Stimulated activated CD8-positive, alpha-beta memory T cell treated with anti-CD3 and anti-CD28 coated beads, Interleukin-7, amount 100 ng/mL, for 48 hours (primary cell): ENCODE measurements around the gene NQO1.
"Not testable (repeated sequence)": the region's sequence is repeated elsewhere in the genome, so short reads cannot be mapped to it uniquely, and the experiment has no call there.

Source experiments
- DNase-seq, 2 donors: peaks; one replicate each; pipeline ENCODE4 v3.0.0-alpha.2; 2020; ENCODE audit warnings: low read depth in 1 of 2; ENCODE audit errors: extremely low read depth in 1 of 2

Gene NQO1

DNA sequence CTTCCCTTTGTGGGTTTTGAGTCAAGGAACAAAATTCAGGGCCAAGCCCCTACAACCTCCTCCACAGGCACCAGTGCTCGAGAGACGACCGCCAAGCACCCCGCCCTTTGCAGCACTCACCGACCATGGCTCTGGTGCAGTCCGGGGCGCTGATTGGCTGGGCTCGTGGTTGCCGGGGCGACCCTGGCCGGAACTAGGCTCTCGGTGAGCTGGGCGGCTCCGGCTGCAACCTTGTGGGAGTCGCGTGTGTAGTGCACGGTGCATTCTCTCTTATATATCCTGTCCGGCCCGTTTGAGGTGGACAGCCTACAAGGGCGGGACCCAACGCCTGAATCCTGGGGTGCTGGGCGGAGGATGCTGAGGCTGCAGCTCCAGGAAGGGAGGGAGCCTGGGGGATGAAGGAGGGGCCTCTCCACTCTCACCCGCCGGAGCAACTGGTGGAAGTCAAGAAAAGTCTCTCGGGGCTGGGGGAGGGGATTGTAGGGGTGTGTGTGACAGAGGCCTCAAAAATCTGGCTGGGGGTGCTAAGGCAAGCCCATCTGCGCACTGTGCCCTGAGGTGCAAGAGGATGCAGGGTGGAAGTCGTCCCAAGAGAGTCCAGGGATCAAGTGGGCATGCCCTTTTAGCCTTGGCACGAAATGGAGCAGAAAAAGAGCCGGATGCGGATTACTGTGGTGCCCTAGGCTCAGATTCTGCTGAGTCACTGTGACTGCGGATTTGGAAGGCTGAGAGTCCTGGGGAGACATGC, at the start of gene NQO1:
NQO1 (minus strand) TSS at position 248 of the 748 bp plus-strand sequence; CDS start at position 127, 121 bp downstream.
- peak; percentile 85 to 90 for DNase-seq

DNA sequence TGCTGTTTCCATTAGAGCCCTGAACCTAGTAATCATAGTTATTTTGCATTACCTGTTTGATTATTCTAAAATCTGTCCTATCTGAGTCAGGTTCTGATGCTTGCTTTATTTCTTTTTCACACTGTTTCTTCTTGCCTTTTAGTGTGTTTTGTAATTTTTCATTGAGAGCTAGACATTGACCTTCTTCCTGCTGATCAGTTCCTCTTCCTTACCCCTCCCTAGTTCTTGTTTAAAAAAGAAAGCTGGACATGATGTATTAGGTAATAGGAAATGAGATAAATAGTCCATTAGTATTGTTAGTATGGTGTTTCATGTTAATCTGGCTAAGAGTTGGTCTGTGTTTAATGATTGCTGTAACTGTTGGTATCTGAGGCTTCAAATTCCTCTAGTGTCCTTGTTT, 49.2 kb upstream of the NQO1 start:
- no peak for DNase-seq

DNA sequence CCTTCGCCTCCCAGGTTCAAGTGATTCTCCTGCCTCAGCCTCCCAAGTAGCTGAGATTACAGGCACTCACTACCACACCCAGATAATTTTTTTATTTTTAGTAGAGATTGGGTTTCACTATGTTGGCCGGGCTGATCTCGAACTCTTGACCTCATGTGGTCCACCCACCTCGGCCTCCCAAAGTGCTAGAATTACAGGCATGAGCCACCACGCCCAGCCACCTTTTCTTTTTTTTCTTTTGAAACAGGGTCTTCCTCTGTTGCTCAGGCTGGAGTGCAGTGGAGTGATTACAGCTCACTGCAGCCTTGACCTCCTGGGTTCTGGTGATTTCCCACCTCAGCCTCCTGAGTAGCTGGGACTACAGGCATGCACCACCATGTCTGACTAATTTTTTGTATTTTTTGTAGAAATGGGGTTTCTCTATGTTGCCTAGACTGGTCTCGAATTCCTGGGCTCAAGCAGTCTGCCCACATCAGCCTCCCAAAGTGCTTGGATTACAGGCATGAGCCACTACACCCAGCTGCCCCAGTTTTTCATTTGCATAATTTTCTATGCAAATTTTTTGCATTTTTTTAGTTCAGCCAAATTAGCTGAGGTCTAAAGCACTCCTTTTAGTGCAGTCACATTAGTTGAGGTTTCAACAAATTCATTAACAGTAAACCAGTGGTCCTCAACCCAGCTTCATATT, 47.0 kb upstream of the NQO1 start:
- DNase-seq = no peak

DNA sequence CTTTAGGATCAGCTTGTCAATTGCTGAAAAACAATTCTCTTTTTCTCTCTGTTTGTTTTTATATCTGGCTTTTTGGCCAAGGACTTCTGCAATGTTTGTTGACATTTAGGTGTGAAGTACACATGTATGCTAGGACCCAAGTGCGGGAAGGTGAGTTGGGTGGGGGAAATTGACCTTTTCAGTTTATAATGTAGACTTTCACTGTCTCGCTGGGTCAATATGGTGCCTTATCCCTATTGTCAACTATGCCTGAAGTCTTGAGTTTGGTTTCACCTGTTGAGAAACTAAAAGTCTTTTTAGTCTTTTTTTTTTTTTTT, 45.2 kb upstream of the NQO1 start:
- DNase-seq = no peak

DNA sequence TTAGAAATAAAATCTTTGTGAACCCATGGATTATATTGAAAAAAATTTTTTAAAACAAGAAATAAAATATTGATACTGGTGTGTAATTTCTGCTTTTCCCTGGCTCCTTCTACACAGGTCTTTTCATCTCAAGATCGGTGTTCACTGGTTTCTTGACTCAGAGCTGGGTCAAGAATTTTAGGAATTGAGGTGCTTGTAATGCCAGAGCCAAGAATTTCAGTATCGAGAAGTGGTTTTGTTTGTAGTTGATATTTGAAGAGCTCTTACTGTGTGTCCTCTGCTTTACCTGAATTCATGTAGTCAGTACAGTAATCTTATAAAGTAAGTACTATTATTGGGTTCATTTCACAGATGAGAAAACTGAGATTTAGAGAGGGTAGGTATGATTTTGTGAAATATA, 43.0 kb upstream of the NQO1 start:
- DNase-seq = no peak

DNA sequence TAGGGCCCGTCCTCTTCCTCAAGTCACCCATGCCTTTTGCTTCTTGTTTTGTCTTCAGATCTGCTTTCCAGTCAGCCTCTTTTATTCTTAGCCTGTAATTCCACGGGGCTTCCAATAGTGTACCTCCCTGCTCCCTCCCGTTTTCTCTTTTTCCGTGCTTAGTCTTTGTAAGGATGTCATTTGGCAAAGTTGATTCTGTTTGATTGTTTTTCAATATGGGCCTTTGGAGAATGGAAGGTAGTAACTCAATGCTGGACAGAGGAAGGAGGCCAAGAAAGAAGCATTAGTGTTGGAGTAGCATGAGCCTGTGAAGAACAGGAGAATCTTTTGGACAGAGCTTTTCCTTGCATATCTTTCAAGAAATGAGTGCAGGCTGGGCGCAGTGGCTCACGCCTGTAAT, 42.3 kb upstream of the NQO1 start:
- no peak for DNase-seq

DNA sequence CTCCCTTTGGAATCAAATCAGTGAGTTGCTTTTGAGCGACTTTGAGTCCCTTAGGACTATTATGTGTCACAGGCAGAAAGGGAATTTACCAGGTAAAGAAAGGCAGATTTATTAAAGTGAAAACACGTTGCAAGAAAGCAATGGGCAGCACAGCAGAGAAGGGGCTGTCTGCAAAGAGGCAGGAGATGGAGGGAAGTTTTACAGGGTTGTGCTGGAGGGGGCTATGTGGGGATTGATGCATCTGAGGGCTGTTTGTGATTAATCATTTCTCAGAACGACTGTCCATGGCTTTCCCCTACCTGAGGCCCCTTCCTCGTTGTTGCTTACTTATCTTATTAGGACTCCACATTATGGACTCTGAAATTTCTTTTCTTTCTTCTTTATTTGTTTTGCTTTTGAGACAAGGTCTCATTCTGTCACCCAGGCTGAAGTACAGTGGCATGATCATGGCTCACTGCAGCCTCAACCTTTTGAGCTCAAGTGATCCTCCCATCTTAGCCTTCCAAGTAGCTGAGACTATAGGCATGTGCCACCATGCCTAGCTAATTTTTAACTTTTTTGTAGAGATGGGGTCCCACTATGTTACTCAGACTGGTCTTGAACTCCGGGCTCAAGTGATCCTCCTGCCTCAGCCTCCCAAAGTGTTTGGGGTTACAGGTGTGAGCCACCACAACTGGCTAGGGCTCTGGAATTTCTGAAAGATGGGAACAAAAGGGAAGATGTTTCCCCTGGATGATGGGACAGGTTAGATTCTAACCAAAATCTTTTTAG, 41.3 kb upstream of the NQO1 start:
- no peak for DNase-seq

DNA sequence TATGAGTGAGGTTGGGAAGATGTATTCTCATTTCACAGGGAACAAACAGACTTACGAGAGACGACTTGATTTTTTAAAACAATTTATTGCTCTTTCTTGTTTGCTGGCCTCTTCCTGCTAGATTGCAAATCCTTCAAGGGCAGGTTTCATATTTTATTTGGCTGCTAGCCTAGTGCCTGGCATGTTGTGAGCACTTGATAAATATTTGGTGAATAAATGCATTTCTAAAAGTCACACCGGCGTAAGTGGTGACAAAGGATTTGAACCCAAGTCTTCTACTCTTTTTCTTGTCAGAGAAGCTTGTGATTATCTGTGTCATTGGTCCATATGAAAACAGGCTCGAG, 37.2 kb upstream of the NQO1 start:
- DNase-seq = no peak

DNA sequence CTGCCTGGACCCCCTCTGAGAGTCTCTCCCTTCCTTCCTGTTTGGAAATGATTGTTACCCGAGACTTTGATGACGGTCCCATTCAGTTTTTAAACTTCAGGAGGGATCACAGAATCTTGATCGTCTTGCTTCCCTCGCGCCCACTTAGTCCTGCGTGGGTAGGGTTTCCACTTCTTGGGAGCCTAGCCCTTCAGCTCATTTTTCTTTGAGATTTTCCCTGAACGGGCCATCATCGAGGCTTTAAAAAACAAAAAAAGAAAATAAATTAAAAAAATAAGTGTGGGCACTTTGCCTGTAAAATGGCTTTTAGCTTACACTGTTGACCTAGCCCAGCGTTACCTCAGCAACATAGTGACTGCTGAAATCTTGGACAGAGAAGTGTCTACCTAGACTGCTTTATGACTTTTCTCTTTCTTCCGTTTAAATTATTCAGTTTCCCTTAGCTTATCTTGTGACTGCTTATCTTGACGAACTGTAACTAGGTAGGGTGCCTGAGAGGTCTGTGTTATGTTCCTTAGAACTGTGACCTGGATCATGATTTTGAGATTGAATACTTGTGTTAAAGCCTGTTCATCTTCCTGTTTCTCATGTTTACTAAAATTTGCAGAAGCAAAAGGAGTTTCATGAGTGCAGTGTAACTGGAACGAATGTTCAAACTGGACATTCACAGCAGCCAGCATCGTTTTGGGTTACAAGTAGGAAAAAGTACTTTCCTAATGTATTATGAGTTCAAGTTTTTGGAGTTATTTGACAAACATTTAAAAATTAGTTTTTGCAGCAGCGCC, 36.6 kb upstream of the NQO1 start:
- no peak for DNase-seq

DNA sequence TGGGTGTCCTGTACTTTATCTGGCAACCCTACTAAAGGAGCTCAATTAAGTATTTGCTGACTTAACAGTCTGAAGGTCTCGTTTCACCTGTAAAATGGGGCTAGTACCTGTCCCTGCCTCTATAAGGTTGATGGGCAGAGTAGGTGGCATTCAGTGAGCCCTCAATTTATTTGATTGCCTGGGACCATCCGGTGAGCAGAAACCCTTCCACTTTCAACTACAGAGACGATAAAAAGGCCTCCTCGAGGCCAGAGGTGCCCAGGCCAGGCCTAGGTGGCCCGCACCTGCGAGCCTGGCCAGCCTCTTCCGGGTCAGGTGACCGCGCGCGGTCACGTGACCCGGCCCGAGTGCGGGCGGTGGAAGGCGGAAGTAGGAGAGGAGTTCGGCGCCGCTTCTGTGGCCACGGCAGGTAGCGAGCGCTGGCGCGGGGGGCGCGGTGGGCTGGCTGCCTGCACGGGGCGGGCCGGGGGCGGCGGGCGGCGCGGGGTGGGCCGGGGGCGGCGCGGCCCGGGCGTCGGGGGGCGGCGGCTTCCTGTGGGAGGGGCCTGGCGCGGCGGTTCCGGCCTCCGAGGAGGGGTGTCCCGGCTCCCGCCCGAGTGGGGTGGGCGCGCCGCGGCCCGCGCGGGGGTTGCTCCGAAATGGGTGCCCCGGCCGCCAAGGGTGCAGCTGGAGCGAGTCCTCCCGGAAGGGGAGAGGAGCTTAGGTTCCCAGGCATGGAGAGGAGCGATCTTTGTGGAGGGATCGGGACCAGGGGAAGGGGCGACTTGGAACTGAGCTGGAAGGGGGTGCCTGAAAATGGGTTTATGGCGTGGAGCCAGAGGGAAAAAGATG, 35.8 kb upstream of the NQO1 start, which contains the start of gene WWP2:
WWP2 (plus strand) TSS at position 350 of the 831 bp plus-strand sequence. CDS start 24,679 bp downstream, outside the sequence.
- peak; percentile 49 to 62 for DNase-seq

DNA sequence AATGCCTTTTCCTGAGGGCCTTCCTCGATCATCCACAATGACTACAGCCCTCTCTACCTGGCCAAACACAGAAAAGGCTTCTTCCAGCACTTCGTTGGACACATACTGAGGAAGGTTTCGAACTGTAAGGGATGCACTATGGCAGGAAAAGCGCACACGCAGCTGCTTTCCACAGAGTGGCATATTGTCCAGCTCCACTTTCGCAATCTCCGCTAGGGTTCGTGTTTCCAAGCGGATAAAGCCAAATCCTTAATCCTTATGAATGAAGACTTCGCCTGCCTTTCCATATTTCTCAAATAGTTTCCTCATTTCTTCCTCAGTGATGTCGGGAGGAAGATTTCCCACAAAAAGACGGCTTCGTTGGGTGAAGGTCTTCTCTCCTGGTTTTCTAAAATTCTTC, 31.0 kb upstream of the NQO1 start:
- DNase-seq = not testable (repeated sequence)

DNA sequence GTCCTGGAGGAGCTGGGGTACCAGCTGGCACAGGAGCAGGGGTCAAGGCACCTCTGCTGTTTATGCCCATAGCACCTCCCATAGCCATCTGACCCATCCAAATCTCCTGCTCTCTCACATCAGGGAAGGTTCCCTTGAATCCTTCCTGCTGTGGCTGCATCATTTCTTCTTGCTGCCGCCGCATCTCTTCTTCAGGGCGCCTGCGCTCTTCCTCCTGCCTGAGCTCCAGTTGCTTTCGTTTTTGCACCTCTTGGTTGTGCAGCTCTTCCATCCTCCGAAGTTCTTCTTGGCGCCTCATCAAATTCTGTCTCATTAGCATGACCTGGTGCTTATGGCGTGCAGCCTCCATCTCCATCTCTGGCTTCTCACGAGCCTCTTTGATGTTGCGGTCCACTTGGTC, 30.3 kb upstream of the NQO1 start:
- DNase-seq = no peak

DNA sequence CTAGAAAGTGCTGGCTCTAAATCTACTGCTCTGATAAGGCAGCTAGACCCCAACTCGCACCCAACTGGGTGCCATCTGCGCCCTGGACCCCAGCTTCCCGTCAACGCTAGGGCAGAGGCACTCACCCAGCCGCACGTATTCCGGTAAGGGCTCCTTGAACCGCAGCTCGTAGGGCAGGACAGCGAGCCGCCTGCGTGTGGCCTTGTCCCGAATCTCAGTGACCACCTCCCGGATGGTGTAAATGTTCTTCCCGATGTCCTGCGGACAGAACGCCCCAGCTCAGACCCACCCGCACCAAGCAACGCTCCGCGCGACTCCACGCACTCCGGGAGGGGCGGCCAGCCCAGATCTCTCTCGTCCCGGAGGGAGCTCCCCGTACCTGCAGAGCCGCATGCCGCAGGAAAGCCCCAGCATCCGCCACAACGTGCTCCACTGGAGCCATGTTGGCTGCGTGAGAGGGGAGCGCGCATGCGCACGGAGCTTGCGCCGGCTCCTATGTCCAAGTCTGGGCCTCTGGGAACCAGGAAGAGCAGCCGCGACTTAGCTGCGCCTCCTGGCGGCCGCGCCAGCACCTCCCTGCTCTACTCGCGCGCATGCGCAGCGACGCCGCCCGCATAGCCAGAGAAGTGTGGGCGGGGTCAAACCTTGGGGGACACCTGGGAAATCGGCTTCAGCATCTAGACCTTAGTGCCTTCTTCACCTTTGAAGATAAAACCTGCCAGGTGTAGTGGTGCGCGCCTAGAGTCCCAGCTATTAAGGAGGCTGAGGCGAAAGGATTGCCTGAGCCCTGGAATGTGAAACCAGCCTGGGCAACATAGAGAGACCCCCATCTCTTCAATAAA, 28.3 kb upstream of the NQO1 start, which contains the start of gene NOB1:
NOB1 (minus strand) TSS at position 458 of the 842 bp plus-strand sequence; CDS start at position 442, 16 bp downstream.
- peak; percentile 94 for DNase-seq

DNA sequence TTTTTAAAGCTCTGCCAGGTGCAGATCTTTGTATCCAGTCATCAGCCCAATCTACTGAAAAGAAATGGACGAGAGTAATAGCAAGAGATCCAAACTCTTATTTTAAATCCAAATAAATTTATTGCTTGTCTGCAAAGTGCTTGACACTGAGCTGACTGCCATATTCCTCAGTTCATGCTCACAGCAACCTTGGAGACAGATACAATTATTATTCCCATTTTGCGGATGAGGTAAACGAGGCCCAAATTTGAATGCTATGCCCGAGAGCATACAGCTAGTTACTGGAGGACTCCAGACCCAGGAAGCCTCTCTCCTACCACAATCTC, 27.7 kb upstream of the NQO1 start:
- no peak for DNase-seq

DNA sequence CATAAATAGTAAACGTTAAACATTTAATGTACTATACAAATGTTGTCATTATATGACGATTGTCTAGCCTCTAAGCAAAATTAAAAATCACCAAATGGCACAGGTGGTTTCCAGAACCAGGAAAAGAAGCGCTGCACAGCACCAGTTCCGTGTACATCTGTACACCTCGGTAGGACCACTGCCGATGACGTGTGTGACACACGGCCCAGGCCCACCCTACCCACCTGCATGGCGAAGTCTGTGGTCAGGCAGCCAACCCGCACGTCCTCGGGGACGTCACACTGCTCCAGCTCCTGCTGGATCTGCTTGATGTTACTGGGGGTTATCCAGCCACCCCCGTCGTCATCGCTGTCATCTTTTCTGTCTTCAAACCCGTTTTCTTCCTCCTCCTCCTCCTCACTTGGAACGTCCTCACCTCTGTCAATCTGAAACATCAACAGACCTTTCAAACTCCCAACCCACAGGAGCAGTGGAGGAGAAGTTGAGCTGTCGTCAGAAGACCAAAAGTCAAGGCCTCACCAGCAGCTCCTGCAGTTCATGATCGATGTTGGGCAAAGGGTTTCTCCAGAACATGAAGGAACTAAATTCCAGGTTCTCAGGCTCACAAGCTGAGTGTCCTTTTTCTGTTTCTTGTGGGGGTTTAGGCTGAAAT, 22.5 kb upstream of the NQO1 start:
- DNase-seq = no peak

DNA sequence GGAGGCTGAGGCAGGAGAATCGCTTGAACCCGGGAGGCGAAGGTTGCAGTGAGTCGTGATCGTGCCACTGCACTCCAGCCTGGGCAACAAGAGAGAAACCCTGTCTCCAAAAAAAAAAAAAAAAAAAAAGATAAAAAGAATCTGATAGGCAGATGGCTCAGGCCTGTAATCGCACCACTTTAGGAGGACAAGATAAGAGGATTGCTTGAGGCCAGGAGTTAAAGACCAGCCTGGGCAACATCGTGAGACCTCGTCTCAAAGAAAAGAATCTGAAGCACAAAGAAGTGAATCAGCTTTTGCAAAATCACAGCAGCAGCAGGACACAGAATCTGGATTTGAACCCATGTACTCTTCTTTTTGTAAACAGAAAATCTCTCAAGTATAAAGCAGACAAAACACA, 20.8 kb upstream of the NQO1 start:
- no peak for DNase-seq

DNA sequence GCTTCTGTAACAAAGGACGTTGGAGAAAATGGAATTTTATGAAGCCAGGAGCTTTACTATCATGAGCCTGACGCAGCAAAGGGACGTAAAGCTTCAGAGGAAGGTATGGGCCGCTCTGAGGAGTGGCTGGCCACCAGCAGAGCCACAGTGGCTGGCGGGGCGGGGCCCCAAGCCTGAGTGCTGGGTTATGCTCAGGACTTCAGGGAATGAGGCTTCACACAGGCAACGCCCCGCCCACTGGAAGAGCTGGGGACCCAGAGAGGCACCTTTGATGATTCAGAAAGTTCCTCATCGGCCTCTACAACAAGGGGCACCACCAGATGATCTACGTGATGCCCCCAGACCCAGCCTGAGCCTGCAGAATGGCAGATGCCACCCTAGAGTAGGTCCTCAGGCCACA, 19.6 kb upstream of the NQO1 start:
- DNase-seq = no peak

DNA sequence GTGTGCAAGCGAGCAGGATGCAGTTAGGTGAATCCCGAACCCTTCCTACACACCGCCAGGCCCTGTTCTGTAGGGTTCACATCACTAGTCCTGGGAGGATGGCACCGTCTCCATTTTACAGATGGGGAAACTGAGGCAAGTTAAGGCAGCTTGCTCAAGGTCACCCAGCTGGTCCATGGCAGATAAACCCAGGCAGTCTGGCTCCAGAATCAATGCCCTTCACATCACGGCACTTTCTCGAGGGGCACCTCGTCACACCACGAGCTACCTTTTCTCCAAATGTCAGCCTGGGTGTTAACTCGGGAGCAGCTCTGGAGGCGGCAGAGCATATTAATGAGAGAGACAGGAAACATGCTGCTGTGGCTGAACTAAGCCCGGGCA, 18.9 kb upstream of the NQO1 start:
- DNase-seq = no peak
